Neutrophil (primary cell): ENCODE measurements around the gene LRRC46.
A peak's percentile ranks its signal among the peaks of the same experiment; 100 is the strongest.

ENCODE experiments used
- H3K27ac ChIP-seq: fragments of 200-600 bp; sonication (generic); 2 replicates; pipeline ENCODE4 v1.5.1; 2016; ENCODE audit warnings: mild to moderate bottlenecking, moderate library complexity
- H3K27me3 ChIP-seq: fragments of 200-600 bp; sonication (generic); 2 replicates; pipeline ENCODE4 v1.6.0; 2016; ENCODE audit warnings: mild to moderate bottlenecking
- H3K36me3 ChIP-seq: fragments of 200-600 bp; sonication (generic); 2 replicates; pipeline ENCODE4 v1.5.1; 2017
- H3K4me1 ChIP-seq, 2 experiments: fragments of 200-600 bp in 1 of 2; sonication (generic) in 1 of 2; 1 replicate in 1 of 2; 2 replicates in 1 of 2; pipeline versions ENCODE4 v1.5.1 to v1.6.1; 2013 to 2016; ENCODE audit warnings: low read depth in 1 of 2, low read length in 1 of 2, mild to moderate bottlenecking in 1 of 2, moderate library complexity in 1 of 2; ENCODE audit not compliant: control insufficient read depth in 1 of 2, insufficient read depth in 1 of 2
- H3K4me3 ChIP-seq, 2 experiments: fragments of 200-600 bp in 1 of 2; sonication (generic) in 1 of 2; 1 replicate in 1 of 2; 2 replicates in 1 of 2; pipeline ENCODE4 v1.5.1; 2013 to 2016; ENCODE audit warnings: low read depth in 1 of 2, low read length in 1 of 2, mild to moderate bottlenecking in 1 of 2, moderate library complexity in 1 of 2
- H3K9me3 ChIP-seq: fragments of 200-600 bp; sonication (generic); 2 replicates; pipeline ENCODE4 v1.5.1; 2016
- TF ChIP-seq, protein P1 (sequence below): fragments of 200-600 bp; sonication (generic); IDR thresholded peaks from 2 replicates; pipeline ENCODE4 v1.5.1; 2016; ENCODE audit warnings: antibody characterized with exemption

LRRC46 gene

DNA sequence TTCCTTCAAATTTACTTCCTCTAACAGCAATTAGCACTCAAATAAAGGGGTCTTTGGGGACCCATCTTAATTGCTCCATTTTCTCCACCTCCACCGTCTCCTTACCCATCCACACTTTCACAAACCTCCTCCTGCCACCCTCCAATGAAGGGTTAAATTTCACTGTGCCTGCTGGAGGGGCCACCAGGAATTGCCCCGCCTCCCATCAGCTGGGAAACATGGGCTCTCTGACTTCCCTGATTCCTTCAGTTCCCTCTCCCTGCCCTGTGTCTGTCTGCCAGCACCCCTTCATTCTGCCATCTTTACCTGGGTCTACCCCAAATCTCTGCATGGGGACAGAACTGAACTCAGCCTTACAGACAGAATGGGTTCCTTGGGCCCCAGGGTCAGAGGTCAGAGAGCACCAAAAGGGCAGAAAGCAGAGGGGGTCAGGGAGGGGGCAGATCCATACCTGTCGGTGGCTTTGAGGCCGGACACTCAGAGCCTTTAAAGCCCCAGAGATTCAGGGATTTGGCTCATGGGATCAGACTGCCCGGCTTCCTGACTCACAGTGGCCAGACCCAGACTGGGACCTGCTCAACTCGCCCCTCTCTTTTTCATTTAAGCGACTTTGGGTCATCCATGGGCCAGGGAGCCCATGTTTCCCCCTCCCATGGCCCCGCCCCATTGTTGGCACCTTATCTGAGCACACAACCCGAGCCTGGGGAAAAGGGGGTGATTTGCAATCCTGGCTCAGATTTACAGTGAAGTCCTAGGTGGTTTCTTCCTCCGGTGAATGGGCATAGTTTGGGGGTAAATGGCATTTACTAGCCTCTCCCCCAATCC is 46.9 kb downstream of the LRRC46 start:
- H3K36me3 ChIP-seq = no peaks in the 10 kb centered on the region
- TF ChIP-seq, protein P1, sequence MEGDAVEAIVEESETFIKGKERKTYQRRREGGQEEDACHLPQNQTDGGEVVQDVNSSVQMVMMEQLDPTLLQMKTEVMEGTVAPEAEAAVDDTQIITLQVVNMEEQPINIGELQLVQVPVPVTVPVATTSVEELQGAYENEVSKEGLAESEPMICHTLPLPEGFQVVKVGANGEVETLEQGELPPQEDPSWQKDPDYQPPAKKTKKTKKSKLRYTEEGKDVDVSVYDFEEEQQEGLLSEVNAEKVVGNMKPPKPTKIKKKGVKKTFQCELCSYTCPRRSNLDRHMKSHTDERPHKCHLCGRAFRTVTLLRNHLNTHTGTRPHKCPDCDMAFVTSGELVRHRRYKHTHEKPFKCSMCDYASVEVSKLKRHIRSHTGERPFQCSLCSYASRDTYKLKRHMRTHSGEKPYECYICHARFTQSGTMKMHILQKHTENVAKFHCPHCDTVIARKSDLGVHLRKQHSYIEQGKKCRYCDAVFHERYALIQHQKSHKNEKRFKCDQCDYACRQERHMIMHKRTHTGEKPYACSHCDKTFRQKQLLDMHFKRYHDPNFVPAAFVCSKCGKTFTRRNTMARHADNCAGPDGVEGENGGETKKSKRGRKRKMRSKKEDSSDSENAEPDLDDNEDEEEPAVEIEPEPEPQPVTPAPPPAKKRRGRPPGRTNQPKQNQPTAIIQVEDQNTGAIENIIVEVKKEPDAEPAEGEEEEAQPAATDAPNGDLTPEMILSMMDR = no peak
- peaks cover 55% of the 10 kb centered on the region for H3K27me3 ChIP-seq
- peaks cover 0 to 7% of the 10 kb centered on the region in 2 experiments for H3K4me1 ChIP-seq
- H3K9me3 ChIP-seq = no peaks in the 10 kb centered on the region
- no peak overlapping the region for H3K4me3 ChIP-seq
- no peak overlapping the region for H3K27ac ChIP-seq

GRCh38 chr17:47879028-47879585 is 47.6 kb downstream of the LRRC46 start:
- Histone ChIP-seq H3K36me3 (no peaks in the 10 kb centered on the region), H3K27me3 (peaks cover 54% of the 10 kb centered on the region), H3K4me1 (peaks cover 0 to 7% of the 10 kb centered on the region in 2 experiments), H3K9me3 (no peaks in the 10 kb centered on the region), H3K27ac (no peak overlapping the region), H3K4me3 (no peak overlapping the region)
- TF ChIP-seq, protein P1 = no peak

GRCh38 chr17:47879776-47880454 is 48.4 kb downstream of the LRRC46 start:
- no peaks in the 10 kb centered on the region for H3K9me3 ChIP-seq
- H3K36me3 ChIP-seq = no peaks in the 10 kb centered on the region
- H3K4me3 ChIP-seq = no peak overlapping the region
- TF ChIP-seq, protein P1 = no peak
- no peak overlapping the region for H3K27ac ChIP-seq
- H3K4me1 ChIP-seq = peaks cover 0 to 7% of the 10 kb centered on the region in 2 experiments
- H3K27me3 ChIP-seq = peaks cover 48% of the 10 kb centered on the region

- Histone ChIP-seq H3K36me3 (no peaks in the 10 kb centered on the region), H3K9me3 (no peaks in the 10 kb centered on the region), H3K27ac (no peak overlapping the region), H3K4me3 (peak overlapping the region in 1 of 2 experiments; percentile 14), H3K27me3 (peaks cover 34% of the 10 kb centered on the region), H3K4me1 (peaks cover 0 to 7% of the 10 kb centered on the region in 2 experiments)
- TF ChIP-seq, protein P1 = no peak
Measured at GRCh38 chr17:47882247-47882646, 50.8 kb downstream of the LRRC46 start.

GRCh38 chr17:47882695-47883588 is 51.5 kb downstream of the LRRC46 start:
- Histone ChIP-seq H3K4me3 (no peak overlapping the region), H3K9me3 (no peaks in the 10 kb centered on the region), H3K27ac (no peak overlapping the region), H3K36me3 (no peaks in the 10 kb centered on the region), H3K4me1 (peaks cover 0 to 7% of the 10 kb centered on the region in 2 experiments), H3K27me3 (peaks cover 27% of the 10 kb centered on the region)
- TF ChIP-seq, protein P1 = no peak
